K562 (cell line): ENCODE data around the gene HSD11B2.

Experiments
- ATF1 ChIP-seq, 2 experiments: fragments of 450-650 bp in 1 of 2; IDR thresholded peaks; 2 replicates each; pipeline ENCODE4 v1.6.1; 2016; ENCODE audit warnings: missing compliant biosample characterization in 1 of 2, missing genetic modification characterization in 1 of 2
- EZH2 ChIP-seq: IDR thresholded peaks from 2 replicates; pipeline ENCODE4 v1.6.1; 2012; ENCODE audit warnings: low read depth, mild to moderate bottlenecking, inconsistent platforms, low read length, borderline replicate concordance
- GATAD2B ChIP-seq: fragments of 450-650 bp; IDR thresholded peaks from 2 replicates; pipeline ENCODE4 v1.6.1; 2017; ENCODE audit warnings: mild to moderate bottlenecking, borderline replicate concordance
- GTF2F1 ChIP-seq: IDR thresholded peaks from 2 replicates; pipeline ENCODE4 v1.6.1; 2011; ENCODE audit warnings: low read depth, low read length, improper control_type of control experiment
- MAZ ChIP-seq, 2 experiments: fragments of 450-650 bp in 1 of 2; sonication (generic) in 1 of 2; formaldehyde crosslinking; IDR thresholded peaks in 1 of 2; conservative IDR thresholded peaks in 1 of 2; 2 replicates each; pipeline versions ENCODE4 v1.4.0 to v1.5.0; 2020; ENCODE audit warnings: mild to moderate bottlenecking in 1 of 2, missing genetic modification reagents in 1 of 2
- NFIX ChIP-seq: fragments of 250-450 bp; sonication (Bioruptor Pico); IDR thresholded peaks from 2 replicates; pipeline ENCODE4 v1.4.0; 2020; ENCODE audit warnings: low read depth, mild to moderate bottlenecking, moderate library complexity
- RBFOX2 ChIP-seq: fragments of 200-400 bp; formaldehyde crosslinking; IDR thresholded peaks from 2 replicates; pipeline ENCODE4 v1.6.1; 2017; ENCODE audit warnings: low read depth, mild to moderate bottlenecking, low read length, moderate library complexity
- STAT5B ChIP-seq: fragments of 250-450 bp; sonication (Bioruptor Pico); IDR thresholded peaks from 2 replicates; pipeline ENCODE4 v1.8.0; 2021; ENCODE audit warnings: mild to moderate bottlenecking, inconsistent platforms
- TF ChIP-seq, protein P1 (sequence below): fragments of 200-400 bp; formaldehyde crosslinking; IDR thresholded peaks from 2 replicates; pipeline ENCODE4 v1.6.1; 2017; ENCODE audit warnings: mild to moderate bottlenecking, low read depth, low read length, moderate library complexity
- TF ChIP-seq, protein P2 (sequence below): fragments of 150-350 bp; conservative IDR thresholded peaks from 2 replicates; pipeline ENCODE4 v1.6.1; 2014; ENCODE audit warnings: low read length
- TF ChIP-seq, protein P3 (sequence below): IDR thresholded peaks from 3 replicates; pipeline ENCODE4 v1.6.1; 2011; ENCODE audit warnings: borderline replicate concordance, mild to moderate bottlenecking; ENCODE audit not compliant: insufficient read length, insufficient read depth
- TF ChIP-seq, protein P4 (sequence below), 3 experiments: IDR thresholded peaks in 2 of 3; conservative IDR thresholded peaks in 1 of 3; 2 replicates each; pipeline ENCODE4 v1.5.1; 2011 to 2012; ENCODE audit warnings: low read length in 3 of 3, mild to moderate bottlenecking in 3 of 3, control low read depth in 2 of 3, improper control_type of control experiment in 1 of 3, inconsistent platforms in 1 of 3, low read depth in 1 of 3, mixed read lengths in 1 of 3, moderate library complexity in 1 of 3; ENCODE audit not compliant: insufficient read depth in 2 of 3
- TF ChIP-seq, protein P5 (sequence below): sonication (generic); formaldehyde crosslinking; IDR thresholded peaks from 2 replicates; pipeline ENCODE4 v1.8.1; 2023; ENCODE audit warnings: mild to moderate bottlenecking, missing genetic modification reagents, moderate library complexity

DNA sequence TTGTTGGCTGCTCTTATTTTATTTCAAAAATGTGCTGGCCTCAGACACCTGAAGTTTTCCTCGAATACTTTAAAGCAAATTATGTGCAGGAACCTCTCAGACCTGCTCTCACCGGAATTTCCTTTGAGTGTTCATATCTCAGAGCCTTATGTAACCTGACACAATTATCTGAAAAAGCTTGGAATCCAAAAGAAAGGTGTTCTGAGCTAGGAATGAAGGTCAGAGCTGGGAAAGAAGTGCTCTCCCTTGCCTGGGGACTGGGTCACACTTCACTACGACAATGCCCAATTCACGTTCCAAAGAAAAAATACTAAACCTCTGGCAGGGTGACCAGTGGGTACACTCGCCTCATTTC lies 6.7 kb upstream of the HSD11B2 start:
- no peak for TF ChIP-seq STAT5B (CRISPR knock-in tag)
- no peak for TF ChIP-seq ATF1 (CRISPR knock-in tag; IDR thresholded peaks at IDR 0.05)
- TF ChIP-seq ATF1 (tag; IDR thresholded peaks at IDR 0.05), result no peak
- TF ChIP-seq, protein P1, sequence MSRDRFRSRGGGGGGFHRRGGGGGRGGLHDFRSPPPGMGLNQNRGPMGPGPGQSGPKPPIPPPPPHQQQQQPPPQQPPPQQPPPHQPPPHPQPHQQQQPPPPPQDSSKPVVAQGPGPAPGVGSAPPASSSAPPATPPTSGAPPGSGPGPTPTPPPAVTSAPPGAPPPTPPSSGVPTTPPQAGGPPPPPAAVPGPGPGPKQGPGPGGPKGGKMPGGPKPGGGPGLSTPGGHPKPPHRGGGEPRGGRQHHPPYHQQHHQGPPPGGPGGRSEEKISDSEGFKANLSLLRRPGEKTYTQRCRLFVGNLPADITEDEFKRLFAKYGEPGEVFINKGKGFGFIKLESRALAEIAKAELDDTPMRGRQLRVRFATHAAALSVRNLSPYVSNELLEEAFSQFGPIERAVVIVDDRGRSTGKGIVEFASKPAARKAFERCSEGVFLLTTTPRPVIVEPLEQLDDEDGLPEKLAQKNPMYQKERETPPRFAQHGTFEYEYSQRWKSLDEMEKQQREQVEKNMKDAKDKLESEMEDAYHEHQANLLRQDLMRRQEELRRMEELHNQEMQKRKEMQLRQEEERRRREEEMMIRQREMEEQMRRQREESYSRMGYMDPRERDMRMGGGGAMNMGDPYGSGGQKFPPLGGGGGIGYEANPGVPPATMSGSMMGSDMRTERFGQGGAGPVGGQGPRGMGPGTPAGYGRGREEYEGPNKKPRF, result no peak
- TF ChIP-seq, protein P2, sequence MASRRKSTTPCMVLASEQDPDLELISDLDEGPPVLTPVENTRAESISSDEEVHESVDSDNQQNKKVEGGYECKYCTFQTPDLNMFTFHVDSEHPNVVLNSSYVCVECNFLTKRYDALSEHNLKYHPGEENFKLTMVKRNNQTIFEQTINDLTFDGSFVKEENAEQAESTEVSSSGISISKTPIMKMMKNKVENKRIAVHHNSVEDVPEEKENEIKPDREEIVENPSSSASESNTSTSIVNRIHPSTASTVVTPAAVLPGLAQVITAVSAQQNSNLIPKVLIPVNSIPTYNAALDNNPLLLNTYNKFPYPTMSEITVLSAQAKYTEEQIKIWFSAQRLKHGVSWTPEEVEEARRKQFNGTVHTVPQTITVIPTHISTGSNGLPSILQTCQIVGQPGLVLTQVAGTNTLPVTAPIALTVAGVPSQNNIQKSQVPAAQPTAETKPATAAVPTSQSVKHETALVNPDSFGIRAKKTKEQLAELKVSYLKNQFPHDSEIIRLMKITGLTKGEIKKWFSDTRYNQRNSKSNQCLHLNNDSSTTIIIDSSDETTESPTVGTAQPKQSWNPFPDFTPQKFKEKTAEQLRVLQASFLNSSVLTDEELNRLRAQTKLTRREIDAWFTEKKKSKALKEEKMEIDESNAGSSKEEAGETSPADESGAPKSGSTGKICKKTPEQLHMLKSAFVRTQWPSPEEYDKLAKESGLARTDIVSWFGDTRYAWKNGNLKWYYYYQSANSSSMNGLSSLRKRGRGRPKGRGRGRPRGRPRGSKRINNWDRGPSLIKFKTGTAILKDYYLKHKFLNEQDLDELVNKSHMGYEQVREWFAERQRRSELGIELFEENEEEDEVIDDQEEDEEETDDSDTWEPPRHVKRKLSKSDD, result no peak
- TF ChIP-seq MAZ (CRISPR knock-in tag; conservative IDR thresholded peaks at IDR 0.05 in 1 of 2, IDR thresholded peaks at IDR 0.05 in 1 of 2), result no peak
- no peak for TF ChIP-seq EZH2
- no peak for TF ChIP-seq GATAD2B
- TF ChIP-seq, protein P3, sequence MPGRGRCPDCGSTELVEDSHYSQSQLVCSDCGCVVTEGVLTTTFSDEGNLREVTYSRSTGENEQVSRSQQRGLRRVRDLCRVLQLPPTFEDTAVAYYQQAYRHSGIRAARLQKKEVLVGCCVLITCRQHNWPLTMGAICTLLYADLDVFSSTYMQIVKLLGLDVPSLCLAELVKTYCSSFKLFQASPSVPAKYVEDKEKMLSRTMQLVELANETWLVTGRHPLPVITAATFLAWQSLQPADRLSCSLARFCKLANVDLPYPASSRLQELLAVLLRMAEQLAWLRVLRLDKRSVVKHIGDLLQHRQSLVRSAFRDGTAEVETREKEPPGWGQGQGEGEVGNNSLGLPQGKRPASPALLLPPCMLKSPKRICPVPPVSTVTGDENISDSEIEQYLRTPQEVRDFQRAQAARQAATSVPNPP, result no peak
- TF ChIP-seq, protein P4, sequence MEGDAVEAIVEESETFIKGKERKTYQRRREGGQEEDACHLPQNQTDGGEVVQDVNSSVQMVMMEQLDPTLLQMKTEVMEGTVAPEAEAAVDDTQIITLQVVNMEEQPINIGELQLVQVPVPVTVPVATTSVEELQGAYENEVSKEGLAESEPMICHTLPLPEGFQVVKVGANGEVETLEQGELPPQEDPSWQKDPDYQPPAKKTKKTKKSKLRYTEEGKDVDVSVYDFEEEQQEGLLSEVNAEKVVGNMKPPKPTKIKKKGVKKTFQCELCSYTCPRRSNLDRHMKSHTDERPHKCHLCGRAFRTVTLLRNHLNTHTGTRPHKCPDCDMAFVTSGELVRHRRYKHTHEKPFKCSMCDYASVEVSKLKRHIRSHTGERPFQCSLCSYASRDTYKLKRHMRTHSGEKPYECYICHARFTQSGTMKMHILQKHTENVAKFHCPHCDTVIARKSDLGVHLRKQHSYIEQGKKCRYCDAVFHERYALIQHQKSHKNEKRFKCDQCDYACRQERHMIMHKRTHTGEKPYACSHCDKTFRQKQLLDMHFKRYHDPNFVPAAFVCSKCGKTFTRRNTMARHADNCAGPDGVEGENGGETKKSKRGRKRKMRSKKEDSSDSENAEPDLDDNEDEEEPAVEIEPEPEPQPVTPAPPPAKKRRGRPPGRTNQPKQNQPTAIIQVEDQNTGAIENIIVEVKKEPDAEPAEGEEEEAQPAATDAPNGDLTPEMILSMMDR (IDR thresholded peaks at IDR 0.05 in 2 of 3, conservative IDR thresholded peaks at IDR 0.05 in 1 of 3; ENCODE audit: insufficient read depth in 2 of 3, low read depth in 1 of 3, low read length in 3 of 3), result no peak
- no peak for TF ChIP-seq NFIX (CRISPR knock-in tag)
- TF ChIP-seq, protein P5, sequence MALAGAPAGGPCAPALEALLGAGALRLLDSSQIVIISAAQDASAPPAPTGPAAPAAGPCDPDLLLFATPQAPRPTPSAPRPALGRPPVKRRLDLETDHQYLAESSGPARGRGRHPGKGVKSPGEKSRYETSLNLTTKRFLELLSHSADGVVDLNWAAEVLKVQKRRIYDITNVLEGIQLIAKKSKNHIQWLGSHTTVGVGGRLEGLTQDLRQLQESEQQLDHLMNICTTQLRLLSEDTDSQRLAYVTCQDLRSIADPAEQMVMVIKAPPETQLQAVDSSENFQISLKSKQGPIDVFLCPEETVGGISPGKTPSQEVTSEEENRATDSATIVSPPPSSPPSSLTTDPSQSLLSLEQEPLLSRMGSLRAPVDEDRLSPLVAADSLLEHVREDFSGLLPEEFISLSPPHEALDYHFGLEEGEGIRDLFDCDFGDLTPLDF (CRISPR knock-in tag), result no peak
- TF ChIP-seq RBFOX2, result no peak
- TF ChIP-seq GTF2F1, result no peak
